MM.1S (cell line): ENCODE measurements around the gene PRRG2.

ENCODE experiments used
- EZH2 ChIP-seq: fragments of 300-600 bp; sonication (generic); optimal IDR thresholded peaks from 2 replicates; pipeline ENCODE3; 2017; ENCODE audit warnings: low read depth, mild to moderate bottlenecking, antibody characterized with exemption, low read length, mixed read lengths
- EZH2phosphoT487 ChIP-seq: fragments of 300-600 bp; sonication (generic); IDR thresholded peaks from 2 replicates; pipeline ENCODE4 v1.6.1; 2018; ENCODE audit warnings: antibody characterized with exemption, low read length
- TF ChIP-seq, protein P1 (sequence below): fragments of 300-600 bp; sonication (generic); IDR thresholded peaks from 2 replicates; pipeline ENCODE4 v1.5.1; 2016; ENCODE audit warnings: antibody characterized with exemption, low read length, mixed read lengths

DNA sequence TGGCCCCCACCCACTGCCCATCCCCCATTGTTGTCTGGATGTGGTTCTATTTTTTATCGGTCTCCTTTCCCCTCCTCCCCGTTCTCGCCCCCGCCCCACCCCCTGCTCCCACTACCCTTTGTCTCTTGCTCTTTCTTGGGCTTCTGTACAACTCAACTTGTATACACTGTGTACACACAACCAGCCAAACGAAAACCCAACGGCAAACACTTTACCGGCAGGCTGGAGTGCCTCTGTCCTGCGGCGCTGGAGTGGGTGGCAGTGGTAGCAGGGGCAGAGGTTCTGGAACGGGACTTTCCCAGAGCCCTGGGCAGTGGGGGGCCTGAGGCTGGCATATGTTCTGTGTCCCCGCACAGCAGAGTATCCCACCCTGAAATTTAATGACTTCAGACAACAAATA is 45.1 kb downstream of the PRRG2 start:
- TF ChIP-seq, protein P1, sequence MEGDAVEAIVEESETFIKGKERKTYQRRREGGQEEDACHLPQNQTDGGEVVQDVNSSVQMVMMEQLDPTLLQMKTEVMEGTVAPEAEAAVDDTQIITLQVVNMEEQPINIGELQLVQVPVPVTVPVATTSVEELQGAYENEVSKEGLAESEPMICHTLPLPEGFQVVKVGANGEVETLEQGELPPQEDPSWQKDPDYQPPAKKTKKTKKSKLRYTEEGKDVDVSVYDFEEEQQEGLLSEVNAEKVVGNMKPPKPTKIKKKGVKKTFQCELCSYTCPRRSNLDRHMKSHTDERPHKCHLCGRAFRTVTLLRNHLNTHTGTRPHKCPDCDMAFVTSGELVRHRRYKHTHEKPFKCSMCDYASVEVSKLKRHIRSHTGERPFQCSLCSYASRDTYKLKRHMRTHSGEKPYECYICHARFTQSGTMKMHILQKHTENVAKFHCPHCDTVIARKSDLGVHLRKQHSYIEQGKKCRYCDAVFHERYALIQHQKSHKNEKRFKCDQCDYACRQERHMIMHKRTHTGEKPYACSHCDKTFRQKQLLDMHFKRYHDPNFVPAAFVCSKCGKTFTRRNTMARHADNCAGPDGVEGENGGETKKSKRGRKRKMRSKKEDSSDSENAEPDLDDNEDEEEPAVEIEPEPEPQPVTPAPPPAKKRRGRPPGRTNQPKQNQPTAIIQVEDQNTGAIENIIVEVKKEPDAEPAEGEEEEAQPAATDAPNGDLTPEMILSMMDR: no peak
- TF ChIP-seq EZH2 (no peak), EZH2phosphoT487 (no peak)
